GM04503 (cell line): ENCODE measurements around the gene DLL4.

Source experiments
- DNase-seq: peaks from one replicate; pipeline ENCODE4 v3.0.0-alpha.2; 2012; ENCODE audit warnings: low read depth

DLL4 gene

GRCh38 chr15:40906091-40906990, 22.8 kb upstream of the DLL4 start:
- DNase-seq, result peak; percentile 91

GRCh38 chr15:40906991-40907802, 21.9 kb upstream of the DLL4 start:
- no peak for DNase-seq

- DNase-seq, result no peak
These were observed 21.0 kb upstream of the DLL4 start for GRCh38 chr15:40908095-40908494.

- DNase-seq, result peak; percentile 58
These were observed 19.2 kb upstream of the DLL4 start for GRCh38 chr15:40909662-40910630.

DNA sequence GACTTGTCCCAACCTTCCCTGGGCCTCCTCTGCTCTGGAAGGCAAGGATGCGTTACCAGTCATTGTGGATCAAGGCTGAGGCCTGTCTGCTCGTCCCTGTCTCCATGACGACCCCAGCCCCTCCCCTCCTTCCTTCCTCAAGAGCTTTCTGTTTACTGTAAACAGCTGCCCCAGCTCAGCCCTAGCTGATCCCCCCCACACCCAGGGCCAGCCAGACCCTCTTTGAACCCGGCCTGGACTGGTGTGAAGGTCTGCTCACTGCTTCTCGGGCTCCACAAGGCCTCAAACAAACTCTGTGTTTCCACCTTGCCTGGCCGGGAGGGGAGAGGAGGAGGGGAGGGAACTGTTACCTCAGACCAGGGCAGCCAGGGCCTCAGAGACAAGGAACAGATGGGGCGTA, 18.0 kb upstream of the DLL4 start:
- no peak for DNase-seq

- DNase-seq, result no peak
These were observed 17.4 kb upstream of the DLL4 start for GRCh38 chr15:40911693-40912092.

DNA sequence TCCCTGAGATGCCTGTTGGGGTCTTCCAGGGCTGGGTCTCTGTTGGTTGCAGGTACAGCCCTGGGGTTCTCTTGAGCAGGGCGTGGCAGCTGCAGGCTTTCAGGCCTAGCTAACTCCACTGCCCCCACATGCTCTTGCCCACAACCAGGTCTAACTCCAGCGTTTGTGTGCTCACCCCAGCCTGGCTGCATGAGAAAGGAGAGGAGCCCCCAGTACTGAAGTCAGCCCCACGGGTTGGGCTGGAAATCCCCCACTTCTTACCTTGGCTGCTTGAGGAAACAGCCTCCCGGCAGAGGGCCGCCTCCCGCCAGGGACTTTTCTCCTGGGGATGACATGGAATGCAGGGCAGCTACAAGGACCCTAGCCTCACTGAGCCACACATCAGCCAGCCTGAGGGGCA, 16.7 kb upstream of the DLL4 start:
- no peak for DNase-seq

DNA sequence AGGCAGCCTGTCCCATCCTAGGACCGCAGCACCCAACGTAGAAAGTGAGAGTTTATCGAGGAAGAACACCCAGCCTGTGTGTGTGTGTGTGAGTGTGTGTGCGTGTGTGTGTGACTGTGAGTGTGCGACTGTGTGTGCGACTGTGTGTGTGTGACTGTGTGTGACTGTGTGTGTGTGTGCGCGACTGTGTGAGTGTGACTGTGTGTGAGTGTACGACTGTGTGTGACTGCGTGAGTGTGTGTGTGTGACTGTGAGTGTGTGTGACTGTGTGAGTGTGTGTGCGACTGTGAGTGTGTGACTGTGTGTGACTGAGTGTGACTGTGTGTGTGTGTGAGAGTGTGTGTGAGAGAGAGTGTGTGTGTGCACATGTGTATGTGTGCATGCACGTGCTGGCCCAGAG, 15.1 kb upstream of the DLL4 start:
- no peak for DNase-seq

GRCh38 chr15:40914486-40914885, 14.7 kb upstream of the DLL4 start:
- no peak for DNase-seq

GRCh38 chr15:40915116-40915661, 14.0 kb upstream of the DLL4 start:
- DNase-seq, result no peak

DNA sequence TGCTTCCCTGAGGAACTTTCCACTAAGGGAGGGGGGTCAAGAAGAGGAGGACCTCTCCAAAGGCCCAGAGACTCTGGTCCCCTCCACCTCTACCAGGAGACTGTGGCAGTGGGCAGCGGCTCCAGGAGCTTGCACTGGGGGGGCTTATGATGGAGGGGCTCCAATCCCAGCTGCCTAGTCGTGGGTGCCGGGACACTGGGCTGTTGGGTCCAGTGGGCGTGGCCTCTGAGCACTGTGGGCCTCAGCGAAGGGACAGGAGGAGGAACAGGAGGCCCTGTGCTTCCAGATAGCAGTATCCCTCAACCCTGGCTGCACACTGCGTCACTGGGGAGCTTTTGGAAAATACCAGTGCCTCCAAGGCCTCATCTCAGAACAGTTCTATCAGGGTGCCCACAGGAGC, 13.5 kb upstream of the DLL4 start:
- no peak for DNase-seq

DNA sequence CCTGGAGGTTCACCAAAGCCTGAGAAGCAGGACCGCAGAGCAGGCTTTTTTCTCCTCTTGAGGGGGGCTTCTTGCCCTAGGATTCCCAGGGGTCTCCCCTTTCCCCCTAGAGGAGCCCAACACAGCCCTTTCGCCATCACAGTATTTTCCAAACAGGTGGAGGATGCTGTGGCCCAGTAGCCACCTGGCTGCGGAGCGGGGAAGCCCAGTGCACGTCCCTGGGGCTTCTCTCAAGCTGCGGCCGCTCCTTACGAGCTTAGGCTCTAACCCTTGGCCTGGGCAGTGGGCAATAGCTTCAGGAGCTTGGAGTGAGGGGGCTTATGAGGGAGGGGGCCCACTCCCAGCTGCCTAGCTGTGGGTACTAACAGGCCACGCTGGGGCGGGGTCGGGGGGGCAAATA, 11.6 kb upstream of the DLL4 start:
- DNase-seq, result no peak

- DNase-seq, result no peak
These were observed 10.9 kb upstream of the DLL4 start for GRCh38 chr15:40918146-40918798.

- no peak for DNase-seq
These were observed 10.2 kb upstream of the DLL4 start for GRCh38 chr15:40918799-40919392.

GRCh38 chr15:40921949-40922607, 7.1 kb upstream of the DLL4 start:
- no peak for DNase-seq

- no peak for DNase-seq
These were observed 6.5 kb upstream of the DLL4 start for GRCh38 chr15:40922608-40923005.

DNA sequence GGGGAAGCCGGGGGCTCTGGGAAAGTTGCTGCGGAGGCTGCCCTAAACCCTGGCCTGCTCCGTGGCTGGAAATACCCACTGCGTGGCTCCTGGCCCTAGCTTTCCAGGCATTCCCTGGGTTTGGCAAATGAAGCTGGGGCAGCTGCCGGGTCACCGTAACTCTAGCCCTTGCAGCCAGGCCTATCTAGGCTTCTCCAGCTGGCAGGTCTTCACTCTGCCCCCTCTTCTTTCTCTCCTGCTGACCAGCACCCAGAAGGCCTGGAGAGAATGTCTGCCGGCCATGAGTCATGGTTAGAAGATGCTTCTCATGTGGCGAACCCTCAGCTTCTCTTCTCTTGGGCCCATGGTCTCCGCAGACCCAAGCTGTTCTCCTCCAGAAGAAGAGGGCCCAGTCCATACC, 5.6 kb upstream of the DLL4 start:
- no peak for DNase-seq

GRCh38 chr15:40925495-40925862, 3.7 kb upstream of the DLL4 start:
- DNase-seq, result no peak

DNA sequence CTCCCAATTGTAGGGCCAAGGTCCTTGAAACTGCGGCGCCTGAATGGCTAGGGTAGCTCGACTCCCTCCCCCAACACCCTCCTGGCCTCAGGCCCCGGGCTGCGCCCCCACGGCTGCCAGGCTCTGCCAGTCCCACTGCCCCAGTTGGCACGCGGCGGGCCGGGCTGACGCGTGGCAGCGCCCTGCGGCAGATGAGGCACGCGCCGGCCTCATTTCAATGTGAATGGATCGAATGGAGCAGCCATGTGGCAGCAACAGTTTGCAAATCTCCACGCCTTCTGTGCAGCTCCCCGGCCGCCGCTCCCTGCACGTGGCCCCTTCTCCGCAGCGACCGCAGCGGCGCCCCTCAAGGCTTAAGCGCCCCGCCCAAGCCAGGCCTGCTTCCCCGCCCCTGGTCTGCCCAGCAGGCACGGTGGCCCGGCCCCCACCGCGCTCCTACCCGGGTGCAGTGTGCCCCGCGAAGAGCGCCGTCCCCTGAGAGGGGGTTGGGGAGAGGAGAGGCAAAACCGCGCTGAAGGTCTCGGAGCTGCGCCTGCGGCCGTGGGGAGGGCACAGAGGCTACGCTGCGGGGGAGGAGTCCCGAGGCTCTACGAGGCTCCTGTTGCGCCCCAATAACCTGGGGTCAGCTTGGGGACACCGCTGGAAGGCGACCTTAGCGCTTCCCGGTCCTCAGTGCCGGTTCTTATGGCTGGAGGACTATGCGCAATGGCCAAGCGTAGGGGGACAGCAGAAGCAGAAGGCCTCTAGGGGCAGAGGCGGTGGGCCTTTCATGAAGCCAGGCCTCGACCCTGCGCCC, 3.1 kb upstream of the DLL4 start:
- DNase-seq, result no peak
